Prostate gland (tissue), 2 donors: ENCODE results near the gene TRIM34. TPM values are rescaled to one million over a fixed set of nuclear protein-coding genes. Genes with fewer than 3 reads are reported as not detected.

Experiments
- DNase-seq: peaks from one replicate; pipeline ENCODE4 v3.0.0-alpha.2; 2019; ENCODE audit warnings: low spot score
- H3K27ac ChIP-seq, 2 donors: fragments of 200-600 bp; sonication (generic); 2 replicates each; pipeline ENCODE4 v1.5.1; 2017 to 2019
- H3K27me3 ChIP-seq: fragments of 200-600 bp; sonication (generic); replicated peaks from 2 replicates; pipeline ENCODE4 v1.5.1; 2019; ENCODE audit not compliant: insufficient read depth
- H3K36me3 ChIP-seq, 2 donors: fragments of 200-600 bp; sonication (generic); 1 replicate in 1 of 2; 2 replicates in 1 of 2; pipeline versions ENCODE4 v1.5.1 to v1.8.1; 2017 to 2019
- H3K4me1 ChIP-seq: fragments of 200-600 bp; sonication (generic); replicated peaks from 2 replicates; pipeline ENCODE4 v1.5.1; 2019
- H3K4me3 ChIP-seq, 2 donors: fragments of 200-600 bp; sonication (generic); 2 replicates each; pipeline ENCODE4 v1.5.1; 2017 to 2019
- H3K9me3 ChIP-seq: fragments of 200-600 bp; sonication (generic); 2 replicates; pipeline ENCODE4 v1.5.1; 2017
- CTCF ChIP-seq, 4 experiments: fragments of 200-600 bp in 2 of 4; fragments of 450-650 bp in 2 of 4; sonication (generic) in 2 of 4; IDR thresholded peaks; 1 replicate in 3 of 4; 2 replicates in 1 of 4; pipeline ENCODE4 v1.5.1; 2016 to 2019; ENCODE audit warnings: antibody characterized with exemption in 4 of 4, mild to moderate bottlenecking in 2 of 4, moderate library complexity in 2 of 4
- POLR2A ChIP-seq: fragments of 450-650 bp; IDR thresholded peaks from one replicate; pipeline ENCODE4 v1.6.1; 2016; ENCODE audit warnings: antibody characterized with exemption, mild to moderate bottlenecking
- POLR2AphosphoS5 ChIP-seq: sonication (generic); formaldehyde crosslinking; IDR thresholded peaks from one replicate; pipeline ENCODE4 v1.6.1; 2017; ENCODE audit warnings: antibody characterized with exemption
- WGBS: methylation state at CpG from one replicate; pipeline ENCODE4 v1.1.5; 2018; 5-methylcytosine and 5-hydroxymethylcytosine counted together
- intact Hi-C: fragments of 100-400 bp; cut with DNase I; formaldehyde crosslinking; loops from one replicate; pipeline ENCODE4 v1.14.2; 2022
- total RNA-seq, 2 donors: library from RNA; depleted of rRNA; stranded (reverse); fragments of >200 nt; gene quantifications; one replicate each; pipeline ENCODE4 v1.1.0, GENCODE V29; 2016

The TRIM34 gene
- total RNA-seq, 2 donors from 2014 or later, result 10.3 to 15.5 TPM

- Histone ChIP-seq H3K27me3 (no peaks in the 10 kb centered on the region), H3K36me3 (no peaks in the 10 kb centered on the region), H3K27ac (no peak overlapping the region), H3K4me1 (no peaks in the 10 kb centered on the region), H3K4me3 (no peak overlapping the region), H3K9me3 (no peaks in the 10 kb centered on the region)
- TF ChIP-seq POLR2AphosphoS5 (no peak), CTCF (IDR thresholded peaks at IDR 0.05) (no peak), POLR2A (no peak)
- WGBS, result 33% methylated on average over 6 of the region's 6 CpGs
- intact Hi-C loops, result no loop called here
- DNase-seq, result no peak
These were observed 16.0 kb upstream of the TRIM34 start for GRCh38 chr11:5608808-5609207.

- intact Hi-C loops, result no loop called here
- WGBS, result 90% methylated on average over 5 of the region's 5 CpGs
- Histone ChIP-seq H3K27me3 (no peaks in the 10 kb centered on the region), H3K9me3 (no peaks in the 10 kb centered on the region), H3K4me1 (no peaks in the 10 kb centered on the region), H3K4me3 (no peak overlapping the region), H3K27ac (no peak overlapping the region), H3K36me3 (no peaks in the 10 kb centered on the region)
- TF ChIP-seq POLR2A (no peak), CTCF (IDR thresholded peaks at IDR 0.05) (no peak), POLR2AphosphoS5 (no peak)
- no peak for DNase-seq
These were observed 14.4 kb upstream of the TRIM34 start for GRCh38 chr11:5610446-5610845.

GRCh38 chr11:5611627-5612026 lies 13.2 kb upstream of the TRIM34 start:
- no peaks in the 10 kb centered on the region for H3K9me3 ChIP-seq
- H3K4me3 ChIP-seq, result no peak overlapping the region
- WGBS, result 95% methylated on average over 11 of the region's 11 CpGs
- intact Hi-C loops, result no loop called here
- no peaks in the 10 kb centered on the region for H3K36me3 ChIP-seq
- no peak for DNase-seq
- TF ChIP-seq POLR2AphosphoS5 (no peak), POLR2A (no peak), CTCF (IDR thresholded peaks at IDR 0.05) (no peak)
- no peak overlapping the region for H3K27ac ChIP-seq
- no peaks in the 10 kb centered on the region for H3K4me1 ChIP-seq
- no peaks in the 10 kb centered on the region for H3K27me3 ChIP-seq

GRCh38 chr11:5618807-5619206 lies 6.0 kb upstream of the TRIM34 start:
- no peaks in the 10 kb centered on the region for H3K9me3 ChIP-seq
- no peak overlapping the region for H3K27ac ChIP-seq
- WGBS, result 82% methylated on average over 3 of the region's 3 CpGs
- H3K4me3 ChIP-seq, result no peak overlapping the region
- no peaks in the 10 kb centered on the region for H3K36me3 ChIP-seq
- DNase-seq, result no peak
- no peaks in the 10 kb centered on the region for H3K27me3 ChIP-seq
- intact Hi-C loops, result no loop called here
- H3K4me1 ChIP-seq, result no peaks in the 10 kb centered on the region
- TF ChIP-seq CTCF (IDR thresholded peaks at IDR 0.05) (no peak), POLR2AphosphoS5 (no peak), POLR2A (no peak)

GRCh38 chr11:5620651-5621521 lies 3.9 kb upstream of the TRIM34 start:
- H3K27ac ChIP-seq, result peak overlapping the region in 1 of 2 donors; percentile 50
- WGBS, result 18% methylated on average over 3 of the region's 3 CpGs
- DNase-seq, result peak; percentile 43

More at GRCh38 chr11:5620651-5621521, 3.9 kb upstream of the TRIM34 start:
- Histone ChIP-seq H3K27me3 (no peaks in the 10 kb centered on the region), H3K4me3 (no peak overlapping the region), H3K36me3 (no peaks in the 10 kb centered on the region), H3K4me1 (no peaks in the 10 kb centered on the region), H3K9me3 (no peaks in the 10 kb centered on the region)
- intact Hi-C loops, result loop anchor here (10.0 kb wide), 1 partner anchor 64 kb away; the partner anchor contains the start of genes TRIM22 and TRIM5
- peak; percentile 60 for TF ChIP-seq POLR2AphosphoS5
- TF ChIP-seq POLR2A, result no peak
- TF ChIP-seq CTCF (IDR thresholded peaks at IDR 0.05), result no peak
